HG03095 (cell line): ENCODE results near the gene DDX1.
"Not testable (repeated sequence)": the region's sequence is repeated elsewhere in the genome, so short reads cannot be mapped to it uniquely, and the experiment has no call there.

Source experiments
- ATAC-seq: cut with Tn5 transposase; IDR thresholded peaks from one replicate; pipeline ENCODE4 v1.9.1; 2021; ENCODE audit warnings: moderate library complexity; ENCODE audit not compliant: unreplicated experiment

DDX1 gene

DNA sequence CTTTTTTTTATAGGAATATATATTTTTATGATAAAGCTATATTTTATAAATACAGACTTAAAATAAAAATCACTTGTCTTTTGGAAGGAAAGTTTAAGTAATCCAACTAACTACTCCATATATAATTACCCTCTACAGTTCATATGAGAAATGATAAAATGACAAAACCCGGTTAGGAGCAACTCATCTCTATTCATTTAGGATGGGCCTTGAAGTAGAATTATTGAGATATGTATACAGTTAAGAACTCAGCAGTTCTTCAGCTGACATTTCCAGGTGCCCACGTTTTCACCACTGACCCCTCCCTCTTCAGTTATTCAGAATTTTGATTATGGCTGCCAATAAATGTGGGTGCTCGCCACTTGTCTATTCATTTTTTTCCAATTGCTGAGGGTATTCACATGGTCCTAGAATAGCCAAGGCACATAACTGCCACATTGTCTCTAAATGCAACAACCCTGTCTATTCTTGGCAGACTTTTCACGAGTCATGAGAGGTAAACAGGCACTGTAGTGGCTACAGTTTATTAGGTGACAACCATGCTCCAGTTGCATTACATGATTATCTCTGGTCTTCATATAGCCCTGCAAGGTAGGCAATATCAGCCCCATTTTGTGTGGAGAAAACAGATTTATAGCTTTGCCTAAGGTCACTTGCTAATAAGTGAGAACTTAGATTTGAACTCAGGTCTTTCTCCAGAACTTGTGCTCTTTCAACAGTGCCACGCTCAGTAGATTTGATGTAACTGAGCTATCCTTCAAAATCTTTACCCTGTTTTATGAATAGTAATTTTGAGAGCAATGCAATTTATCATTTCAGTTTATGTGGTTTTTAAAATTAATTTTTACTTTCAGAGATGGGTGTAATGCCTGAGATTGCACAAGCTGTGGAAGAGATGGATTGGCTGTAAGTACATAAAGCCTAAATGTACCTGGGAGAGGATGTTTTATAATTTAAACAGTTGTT, 2.9 kb downstream of the DDX1 start:
- no peak for ATAC-seq

DNA sequence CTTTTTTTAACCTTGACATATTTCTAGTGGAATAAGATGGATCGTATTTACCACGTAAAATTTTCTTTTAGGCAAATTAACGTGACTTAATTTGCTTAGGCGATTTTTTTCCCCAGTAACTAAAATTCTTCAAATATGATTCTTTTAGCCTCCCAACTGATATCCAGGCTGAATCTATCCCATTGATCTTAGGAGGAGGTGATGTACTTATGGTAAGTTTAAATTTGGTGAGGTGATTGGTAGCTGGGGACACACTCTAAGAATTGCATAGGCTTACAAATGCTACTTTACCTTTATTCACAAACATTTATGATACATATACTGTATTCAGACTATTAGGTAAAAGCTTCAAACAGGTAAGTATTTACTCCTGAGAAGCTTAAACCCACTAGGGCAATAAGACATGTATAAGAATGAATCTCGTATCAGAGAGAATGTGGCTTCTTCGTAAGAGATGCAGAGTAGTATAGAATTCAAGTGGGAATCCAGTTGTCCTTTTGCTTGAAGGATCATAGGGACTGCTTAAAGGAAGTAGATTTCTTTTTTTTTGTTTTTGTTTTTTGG, 3.8 kb downstream of the DDX1 start:
- ATAC-seq: no peak

DNA sequence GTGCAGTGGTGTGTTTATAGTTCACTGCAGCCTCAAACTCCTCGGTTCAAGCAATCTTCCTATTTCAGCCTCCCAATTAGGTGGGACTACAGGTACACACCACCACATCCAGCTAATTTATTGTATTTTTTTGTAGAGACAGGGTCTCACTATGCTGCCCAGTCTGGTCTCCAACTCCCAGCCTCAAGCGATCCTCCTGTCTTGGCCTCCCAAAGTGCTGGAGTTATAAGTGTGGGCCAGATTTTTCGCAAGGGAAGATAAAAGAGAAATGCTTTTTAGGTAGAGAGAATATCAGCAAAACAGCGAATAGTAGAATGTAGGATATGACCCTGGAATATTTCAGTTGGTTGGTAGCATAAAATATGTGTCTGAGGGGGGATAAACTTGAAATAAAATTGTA, 4.3 kb downstream of the DDX1 start:
- ATAC-seq: no peak

DNA sequence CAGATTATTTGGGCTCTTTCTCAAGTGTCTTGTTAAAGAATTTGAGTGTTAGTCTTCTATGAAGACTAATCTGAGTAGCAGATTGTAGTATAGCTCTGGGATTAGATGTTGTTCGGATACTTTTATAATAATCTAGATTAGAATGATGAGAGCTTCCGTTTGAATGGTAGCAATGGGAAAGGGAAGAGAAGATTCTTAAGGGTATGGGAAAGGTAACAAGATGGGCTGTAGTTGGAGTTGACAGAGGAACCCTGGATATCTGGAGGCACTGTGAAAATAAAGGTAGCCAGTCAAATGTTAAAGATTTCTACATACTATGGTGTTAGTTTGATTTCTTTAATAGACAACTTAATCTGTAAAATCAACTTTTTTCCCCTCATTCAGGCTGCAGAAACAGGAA, 4.7 kb downstream of the DDX1 start:
- no peak for ATAC-seq

DNA sequence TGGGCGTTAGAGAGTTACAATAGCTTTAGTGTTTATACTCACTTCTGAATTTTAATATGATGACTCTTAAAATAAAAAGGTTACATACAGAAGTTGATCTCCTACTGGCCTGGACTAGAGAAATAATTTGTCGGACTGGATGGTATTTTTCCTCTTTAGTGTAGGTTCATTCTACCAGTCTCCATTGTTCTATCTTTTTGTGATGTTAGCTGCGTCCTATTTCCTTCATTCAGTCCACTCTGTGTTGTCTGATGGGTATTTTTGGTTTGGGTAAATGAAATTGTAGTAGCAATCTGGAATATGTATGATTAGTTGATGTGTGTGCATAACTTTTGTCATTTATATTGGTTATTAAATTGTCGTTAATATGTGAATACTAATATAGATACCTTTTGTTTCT, 5.3 kb downstream of the DDX1 start:
- ATAC-seq: no peak

DNA sequence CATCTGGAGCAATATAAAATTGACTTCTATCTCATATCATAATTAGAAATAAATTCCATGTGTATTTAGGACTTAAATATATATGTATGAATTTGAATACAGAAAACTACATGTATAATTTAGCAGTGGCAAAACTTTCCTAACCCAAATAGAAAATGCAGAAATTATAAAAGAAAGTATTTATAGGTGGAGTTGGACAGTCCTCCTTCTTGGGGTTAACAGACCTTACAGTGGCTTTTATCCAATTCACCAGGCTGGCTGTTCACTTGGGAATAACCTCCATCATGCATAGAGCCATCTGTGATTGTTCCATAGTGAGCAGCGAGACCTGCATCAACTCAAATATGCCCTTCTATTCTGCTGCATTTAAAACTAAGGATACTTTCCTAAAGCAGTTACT, 8.3 kb downstream of the DDX1 start:
- no peak for ATAC-seq

DNA sequence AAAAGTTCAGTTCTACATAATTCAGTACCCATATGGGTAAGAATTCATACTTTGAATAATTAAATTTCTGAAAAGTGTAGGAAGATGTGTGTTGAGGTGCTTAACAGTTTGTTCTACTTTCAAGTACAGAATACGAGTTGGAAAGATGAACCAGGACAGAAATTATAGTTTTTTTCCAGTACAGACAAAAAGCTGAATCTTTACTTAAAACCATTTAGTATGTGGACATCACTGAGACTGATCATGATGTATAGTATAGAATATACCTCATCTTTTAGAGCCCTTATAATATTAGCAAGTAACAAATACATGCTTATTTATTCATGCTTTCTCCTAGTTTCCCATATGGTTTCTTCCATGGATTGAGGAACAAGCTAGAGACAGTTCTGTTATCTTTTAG, 10.0 kb downstream of the DDX1 start:
- no peak for ATAC-seq

DNA sequence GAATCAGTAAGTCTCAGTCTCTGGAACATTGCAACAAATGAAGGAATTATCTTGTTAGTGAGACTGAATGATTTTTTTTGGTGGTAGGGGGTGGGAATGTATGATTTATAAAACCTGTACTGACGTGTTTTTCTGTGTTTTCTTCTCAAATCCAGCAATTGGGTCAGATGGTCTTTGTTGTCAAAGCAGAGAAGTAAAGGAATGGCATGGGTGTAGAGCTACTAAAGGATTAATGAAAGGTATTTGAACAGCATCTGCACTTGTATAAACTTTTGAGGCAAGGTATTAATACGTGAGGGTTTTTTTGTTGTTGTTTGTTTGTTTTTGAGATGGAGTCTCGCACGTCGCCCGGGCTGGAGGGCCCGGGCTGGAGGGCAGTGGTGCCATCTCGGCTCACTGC, 10.7 kb downstream of the DDX1 start:
- ATAC-seq: no peak

DNA sequence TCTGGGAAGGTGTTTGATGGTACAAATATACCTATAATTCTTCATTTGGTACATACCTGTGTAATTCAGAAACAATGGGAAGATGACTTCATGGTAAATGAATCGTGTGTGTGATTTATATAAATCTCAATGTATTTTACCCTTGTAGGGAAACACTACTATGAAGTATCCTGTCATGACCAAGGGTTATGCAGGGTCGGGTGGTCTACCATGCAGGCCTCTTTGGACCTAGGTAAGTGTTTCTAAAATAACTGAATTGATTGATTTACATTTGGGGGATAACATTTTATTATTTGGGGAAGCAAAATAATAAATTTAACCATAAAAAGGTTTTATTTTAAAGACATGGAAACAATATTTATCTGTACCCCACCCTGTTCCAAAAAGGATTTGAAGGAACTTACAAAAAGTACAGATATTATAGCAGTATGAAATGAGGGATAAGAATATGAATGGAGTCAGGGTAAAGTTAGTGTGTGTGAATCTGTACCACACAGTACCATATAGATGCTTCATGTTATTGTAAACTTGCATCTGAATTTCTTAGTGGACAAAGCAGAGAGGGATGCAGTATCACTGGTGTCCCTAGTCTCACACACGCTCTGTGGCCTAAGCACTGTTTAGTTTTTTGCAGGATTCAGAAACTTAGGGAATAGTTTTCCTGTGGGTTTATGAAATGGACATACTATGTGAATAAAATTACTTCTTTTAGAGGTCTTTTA, 11.5 kb downstream of the DDX1 start:
- no peak for ATAC-seq

DNA sequence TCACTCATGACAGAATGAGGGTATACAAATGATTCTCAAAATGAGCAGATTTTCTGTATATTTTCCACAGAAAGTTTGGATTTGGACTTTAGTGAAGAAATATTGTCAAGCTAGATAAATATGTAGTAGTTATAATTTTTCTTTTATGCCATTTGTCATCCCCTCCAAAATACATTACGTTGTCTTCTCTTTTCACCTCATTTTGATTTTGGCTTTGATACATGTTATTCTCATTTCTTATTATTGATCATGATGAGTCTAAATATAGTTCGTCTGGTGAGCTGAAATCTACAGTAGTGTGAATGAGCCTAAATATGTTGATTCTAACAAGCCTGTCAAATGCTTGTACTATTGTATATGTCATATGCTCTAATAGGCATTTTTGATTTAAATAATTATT, 12.3 kb downstream of the DDX1 start:
- ATAC-seq: no peak

DNA sequence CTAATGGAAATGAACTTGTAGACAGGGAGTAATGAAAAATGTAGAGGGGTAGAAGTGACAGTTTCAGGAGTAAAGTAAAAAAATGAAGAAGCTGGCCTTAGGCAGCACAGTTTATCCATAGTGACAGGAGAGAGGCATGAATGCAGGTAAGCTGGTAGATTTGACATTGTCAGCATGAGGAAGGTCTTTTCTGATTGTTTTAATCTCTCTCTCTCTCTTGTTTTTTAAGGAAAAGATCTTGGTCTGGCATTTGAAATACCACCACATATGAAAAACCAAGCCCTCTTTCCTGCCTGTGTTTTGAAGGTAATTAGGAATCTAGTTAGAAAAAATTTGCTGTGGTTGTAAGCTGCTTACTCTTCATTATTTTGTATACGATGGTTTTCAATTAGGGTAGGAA, 14.1 kb downstream of the DDX1 start:
- no peak for ATAC-seq

DNA sequence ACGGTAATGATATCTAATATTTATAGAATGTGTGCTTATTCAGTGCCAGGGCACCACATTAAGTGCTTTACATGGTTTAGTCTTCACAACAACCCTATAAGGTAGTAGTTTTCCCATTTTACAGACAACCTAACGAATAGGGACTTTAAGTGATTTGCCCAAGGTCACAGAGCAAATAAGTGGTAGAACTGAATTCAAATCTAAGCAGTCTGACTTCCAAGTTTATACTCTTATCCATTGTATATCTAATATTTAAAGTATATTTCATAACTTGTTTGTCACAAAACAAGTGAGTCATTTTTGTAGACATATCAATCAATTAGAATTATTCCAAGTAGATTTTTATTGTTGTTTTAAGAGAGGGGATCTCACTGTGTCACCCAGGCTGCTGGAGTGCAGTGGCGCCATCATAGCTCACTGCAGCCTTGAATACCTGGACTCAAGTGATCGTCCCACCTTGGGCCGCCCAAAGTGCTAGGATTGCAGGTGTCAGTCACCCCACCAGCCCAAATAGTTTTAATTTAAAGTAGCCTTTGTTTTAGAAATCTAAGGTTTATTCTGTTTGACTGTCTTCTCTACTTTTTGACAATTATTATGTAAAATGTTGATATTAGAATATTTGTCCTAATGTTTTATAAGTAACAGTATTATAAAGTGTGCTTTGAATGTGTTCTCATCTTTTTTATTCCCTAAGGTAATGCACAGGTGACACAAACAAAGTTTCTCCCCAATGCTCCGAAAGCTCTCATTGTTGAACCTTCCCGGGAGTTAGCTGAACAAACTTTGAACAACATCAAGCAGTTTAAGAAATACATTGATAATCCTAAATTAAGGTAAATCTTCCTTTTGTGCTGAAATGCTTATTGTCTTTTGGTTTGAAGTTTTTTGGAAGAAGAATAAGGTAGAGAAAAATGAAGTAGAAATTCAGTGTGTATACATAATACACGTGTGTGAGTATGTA, 15.1 kb downstream of the DDX1 start:
- ATAC-seq: no peak

DNA sequence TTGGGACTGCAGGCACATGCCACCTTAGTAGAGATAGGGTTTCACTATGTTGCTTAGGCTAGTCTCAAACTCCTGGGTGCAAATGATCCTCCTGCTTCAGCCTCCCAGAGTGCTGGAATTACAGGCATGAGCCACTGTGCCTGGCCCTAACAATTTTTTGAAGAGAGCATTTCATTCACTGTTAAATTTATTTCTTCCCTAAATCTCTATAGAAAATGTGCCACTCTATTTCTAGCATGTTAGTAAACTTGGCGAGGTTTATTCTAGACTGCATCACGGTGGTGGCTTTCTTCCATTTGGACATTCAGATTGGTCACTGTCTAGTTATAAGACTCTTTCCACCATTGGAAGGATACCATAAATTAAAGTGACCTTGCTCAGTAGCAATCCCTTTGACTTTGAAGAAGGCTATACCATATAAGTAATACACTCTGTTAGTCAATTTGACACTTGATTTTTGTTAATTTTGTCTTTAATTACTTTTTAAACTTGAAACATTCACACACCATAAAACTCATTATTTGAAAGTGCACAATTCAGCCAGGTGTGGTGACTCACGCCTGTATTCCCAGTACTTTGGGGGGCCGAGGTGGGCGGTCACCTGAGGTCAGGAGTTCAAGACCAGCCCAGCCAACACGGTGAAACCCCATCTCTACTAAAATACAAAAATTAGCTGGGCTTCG, 16.2 kb downstream of the DDX1 start:
- ATAC-seq: no peak

DNA sequence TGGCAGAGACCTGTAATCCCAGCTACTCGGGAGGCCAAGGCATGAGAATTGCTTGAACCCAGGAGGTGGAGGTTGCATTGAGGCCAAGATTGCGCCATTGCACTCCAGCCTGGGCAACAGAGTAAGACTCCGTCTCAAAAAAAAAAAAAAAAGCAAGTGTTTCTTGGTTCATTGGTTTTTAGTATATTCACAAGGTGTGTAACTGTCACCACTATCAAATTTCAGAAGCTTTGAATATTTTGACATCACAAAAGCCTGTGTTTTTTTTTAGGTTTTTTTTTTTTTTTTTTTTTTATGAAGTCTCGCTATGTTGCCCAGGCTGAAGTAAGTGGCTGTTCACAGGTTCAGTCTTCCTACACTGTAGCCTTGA, 16.7 kb downstream of the DDX1 start:
- ATAC-seq: no peak

DNA sequence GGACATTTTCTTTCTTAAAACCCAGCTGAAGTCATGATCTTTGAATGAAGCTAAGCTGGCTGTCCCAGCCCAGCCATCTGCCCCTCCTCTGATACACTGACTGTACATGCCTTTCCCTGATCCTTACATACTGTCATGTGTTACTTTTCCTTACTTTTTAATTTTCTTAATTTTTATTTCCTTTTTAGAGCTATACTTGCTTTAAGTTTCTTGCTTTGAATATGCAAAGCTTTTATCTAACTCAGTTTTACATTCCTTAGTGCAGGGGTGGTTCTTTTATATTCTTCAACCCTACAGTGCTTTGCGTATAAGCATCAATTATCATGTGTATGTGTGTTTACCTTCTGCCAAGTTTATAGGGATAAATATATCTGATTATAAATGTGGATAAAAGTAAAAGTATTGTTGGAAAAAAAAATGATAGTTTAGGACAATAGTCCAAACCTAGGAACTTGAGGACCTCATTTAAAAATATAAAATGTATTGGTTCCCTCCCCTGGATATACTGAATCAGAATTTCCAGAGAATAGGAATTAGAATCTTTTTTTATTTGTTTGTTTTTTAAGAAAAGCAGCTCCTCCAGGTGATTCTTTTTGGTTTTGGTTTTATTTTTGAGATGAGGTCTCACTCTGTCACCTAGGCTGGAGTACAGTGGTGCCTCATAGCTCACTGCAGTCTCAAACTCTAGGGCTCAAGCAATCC, 17.8 kb downstream of the DDX1 start:
- ATAC-seq: no peak

DNA sequence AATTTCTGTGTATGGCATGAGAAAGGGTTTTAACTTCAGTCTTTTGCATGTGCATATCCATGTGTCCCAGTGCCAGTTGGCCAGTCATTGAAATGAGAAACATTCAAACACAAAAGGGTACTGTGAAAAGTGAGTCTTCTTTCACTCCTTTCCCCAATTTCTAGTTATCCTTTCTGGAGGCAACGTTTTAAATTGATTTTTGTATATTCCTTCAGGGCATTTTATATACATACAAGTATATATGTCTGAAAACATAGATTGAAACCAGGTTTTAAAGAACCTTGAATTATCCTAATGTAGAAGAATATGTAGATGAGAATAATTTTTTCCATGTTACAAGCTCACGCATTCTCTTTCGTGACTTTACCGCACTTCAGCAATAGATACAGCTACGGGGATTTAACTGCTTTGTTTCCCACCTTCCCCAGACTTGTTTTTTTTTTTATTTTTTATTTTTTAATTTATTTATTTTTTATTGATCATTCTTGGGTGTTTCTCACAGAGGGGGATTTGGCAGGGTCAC, 18.8 kb downstream of the DDX1 start:
- no peak for ATAC-seq

DNA sequence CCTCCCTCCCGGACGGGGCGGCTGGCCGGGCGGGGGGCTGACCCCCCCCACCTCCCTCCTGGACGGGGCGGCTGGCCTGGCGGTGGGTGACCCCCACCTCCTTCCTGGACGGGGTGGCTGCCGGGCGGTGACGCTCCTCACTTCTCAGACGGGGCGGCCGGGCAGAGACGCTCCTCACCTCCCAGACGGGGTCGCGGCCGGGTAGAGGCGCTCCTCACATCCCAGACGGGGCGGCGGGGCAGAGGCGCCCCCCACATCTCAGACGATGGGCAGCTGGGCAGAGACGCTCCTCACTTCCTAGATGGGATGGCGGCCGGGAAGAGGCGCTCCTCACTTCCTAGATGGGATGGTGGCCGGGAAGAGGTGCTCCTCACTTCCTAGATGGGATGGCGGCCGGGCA, 20.4 kb downstream of the DDX1 start:
- ATAC-seq: not testable (repeated sequence)

DNA sequence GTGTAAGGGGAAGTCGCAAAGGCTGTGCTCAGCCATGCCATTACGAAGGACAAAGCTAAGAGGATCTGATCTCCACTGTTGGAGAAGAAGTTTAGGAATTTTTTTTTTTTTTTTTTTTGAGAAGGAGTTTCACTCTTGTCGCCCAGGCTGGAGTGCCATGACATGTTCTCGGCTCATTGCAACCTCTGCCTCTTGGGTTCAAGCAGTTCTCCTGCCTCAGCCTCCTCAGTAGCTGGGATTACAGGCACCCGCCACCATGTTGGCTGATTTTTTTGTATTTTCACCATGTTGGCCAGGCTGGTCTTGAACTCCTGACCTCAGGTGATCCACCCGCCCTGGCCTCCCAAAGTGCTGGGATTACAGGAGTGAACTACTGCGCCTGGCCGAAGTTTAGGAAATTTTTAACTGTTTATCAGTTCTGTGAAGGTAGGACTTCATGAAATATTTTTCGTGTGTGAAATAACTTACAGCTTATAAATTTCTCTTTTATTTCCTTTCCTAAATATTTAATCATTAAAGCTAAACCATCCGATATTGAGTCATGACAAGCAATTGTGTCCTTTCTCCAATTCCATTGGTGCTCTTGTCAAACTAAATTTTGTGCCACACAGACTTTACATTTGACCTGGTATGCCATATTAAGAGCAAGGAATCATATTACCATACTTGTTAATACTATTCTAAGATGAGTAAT, 22.2 kb downstream of the DDX1 start:
- ATAC-seq: no peak
